ENCODE measurements around the gene FAM111A. TPM values are rescaled to one million over a fixed set of nuclear protein-coding genes. Genes with fewer than 3 reads are reported as not detected.

The FAM111A gene
- total and polyA plus RNA-seq, 9 of the 15 experiments (the other 6 are each of a cell fraction or from before 2014, with no cell fraction given) = 14.8 to 30.6 (median 20.1) TPM

DNA sequence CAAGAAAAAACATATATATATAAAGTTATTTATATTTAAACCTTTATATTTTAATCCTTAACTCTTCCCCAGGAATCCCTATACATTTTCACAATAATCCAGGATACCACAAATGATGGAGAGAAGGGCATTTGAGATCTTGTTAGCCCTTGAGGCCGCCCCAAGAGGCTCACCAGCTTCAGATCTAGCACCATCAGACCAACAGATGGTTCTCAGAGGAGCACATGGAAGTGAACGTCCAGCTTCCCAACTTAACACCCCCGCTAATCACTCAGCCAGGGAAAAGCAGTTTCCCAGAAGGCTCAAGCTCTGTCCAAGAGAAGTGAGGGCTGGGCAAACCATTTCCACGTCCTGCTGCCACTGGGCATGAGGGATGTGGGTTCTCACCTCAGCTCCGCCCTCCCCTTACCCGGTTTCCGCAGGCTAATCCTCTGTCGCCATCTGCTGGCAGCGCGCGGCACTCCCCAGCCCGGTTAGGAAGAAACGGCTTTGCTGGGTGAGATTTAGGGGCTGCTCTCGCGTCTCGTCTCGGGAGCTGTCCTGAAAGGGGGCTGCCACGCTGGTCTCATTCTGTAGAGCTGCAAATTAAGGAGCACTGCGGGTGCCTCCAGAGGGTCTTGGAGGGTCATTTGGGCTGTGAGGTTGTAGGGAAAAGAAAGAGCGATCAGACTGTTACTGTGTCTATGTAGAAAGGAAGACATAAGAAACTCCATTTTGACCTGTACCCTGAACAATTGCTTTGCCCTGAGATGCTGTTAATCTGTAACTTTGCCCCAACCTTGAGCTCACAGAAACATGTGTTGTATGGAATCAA lies 6.8 kb upstream of the FAM111A start (continued):
- peak; percentile 63 for TF ChIP-seq CTCFL (IDR thresholded peaks at IDR 0.05; ENCODE audit: borderline replicate concordance, insufficient read depth, low read depth, low read length, poor library complexity, severe bottlenecking)
- TF ChIP-seq KLF16 (IDR thresholded peaks at IDR 0.05) = peak; percentile 52; the same call in 1 of the 2 replicates
- TF ChIP-seq ZNF311 (CRISPR knock-in tag; IDR thresholded peaks at IDR 0.05) = peak; percentile 69; the same call in 1 of the 2 replicates
- no peak for TF ChIP-seq ID3 (CRISPR knock-in tag; IDR thresholded peaks at IDR 0.05)
- TF ChIP-seq ID3 (tag; IDR thresholded peaks at IDR 0.05) = peak; percentile 75; the same call in 1 of the 2 replicates
- 0 out of 2 replicates have a peak, but pooled peaks have one; percentile 21 for TF ChIP-seq DMBX1 (CRISPR knock-in tag; IDR thresholded peaks at IDR 0.05; ENCODE audit: borderline replicate concordance)
- TF ChIP-seq CTCF (IDR thresholded peaks at IDR 0.05 in 2 of 3, conservative IDR thresholded peaks at IDR 0.05 in 1 of 3; ENCODE audit: insufficient read depth in 2 of 3, low read depth in 1 of 3, low read length in 3 of 3) = peak; percentile 93 to 97 (median 93)
- TF ChIP-seq SREBF1 (IDR thresholded peaks at IDR 0.05; ENCODE audit: borderline replicate concordance, low read depth, low read length) = no peak
- TF ChIP-seq, protein P1, sequence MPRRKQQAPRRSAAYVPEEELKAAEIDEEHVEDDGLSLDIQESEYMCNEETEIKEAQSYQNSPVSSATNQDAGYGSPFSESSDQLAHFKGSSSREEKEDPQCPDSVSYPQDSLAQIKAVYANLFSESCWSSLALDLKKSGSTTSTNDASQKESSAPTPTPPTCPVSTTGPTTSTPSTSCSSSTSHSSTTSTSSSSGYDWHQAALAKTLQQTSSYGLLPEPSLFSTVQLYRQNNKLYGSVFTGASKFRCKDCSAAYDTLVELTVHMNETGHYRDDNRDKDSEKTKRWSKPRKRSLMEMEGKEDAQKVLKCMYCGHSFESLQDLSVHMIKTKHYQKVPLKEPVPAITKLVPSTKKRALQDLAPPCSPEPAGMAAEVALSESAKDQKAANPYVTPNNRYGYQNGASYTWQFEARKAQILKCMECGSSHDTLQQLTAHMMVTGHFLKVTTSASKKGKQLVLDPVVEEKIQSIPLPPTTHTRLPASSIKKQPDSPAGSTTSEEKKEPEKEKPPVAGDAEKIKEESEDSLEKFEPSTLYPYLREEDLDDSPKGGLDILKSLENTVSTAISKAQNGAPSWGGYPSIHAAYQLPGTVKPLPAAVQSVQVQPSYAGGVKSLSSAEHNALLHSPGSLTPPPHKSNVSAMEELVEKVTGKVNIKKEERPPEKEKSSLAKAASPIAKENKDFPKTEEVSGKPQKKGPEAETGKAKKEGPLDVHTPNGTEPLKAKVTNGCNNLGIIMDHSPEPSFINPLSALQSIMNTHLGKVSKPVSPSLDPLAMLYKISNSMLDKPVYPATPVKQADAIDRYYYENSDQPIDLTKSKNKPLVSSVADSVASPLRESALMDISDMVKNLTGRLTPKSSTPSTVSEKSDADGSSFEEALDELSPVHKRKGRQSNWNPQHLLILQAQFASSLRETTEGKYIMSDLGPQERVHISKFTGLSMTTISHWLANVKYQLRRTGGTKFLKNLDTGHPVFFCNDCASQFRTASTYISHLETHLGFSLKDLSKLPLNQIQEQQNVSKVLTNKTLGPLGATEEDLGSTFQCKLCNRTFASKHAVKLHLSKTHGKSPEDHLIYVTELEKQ (CRISPR knock-in tag; IDR thresholded peaks at IDR 0.05) = no peak
- TF ChIP-seq FOXA1 (IDR thresholded peaks at IDR 0.05; ENCODE audit: borderline replicate concordance) = no peak
- TF ChIP-seq CREB3 (tag; conservative IDR thresholded peaks at IDR 0.05; ENCODE audit: low read depth) = peak; percentile 90
- peak; percentile 69 for TF ChIP-seq MEF2D (tag; conservative IDR thresholded peaks at IDR 0.05; ENCODE audit: low read depth)
- TF ChIP-seq RAD21 (CRISPR knock-in tag; conservative IDR thresholded peaks at IDR 0.05 in 1 of 2, IDR thresholded peaks at IDR 0.05 in 1 of 2) = peak; percentile 83 to 88
- TF ChIP-seq SETDB1 (IDR thresholded peaks at IDR 0.05; ENCODE audit: low read length) = no peak
- peak; percentile 48; the same call in 1 of the 2 replicates for TF ChIP-seq NFE2L1 (tag; IDR thresholded peaks at IDR 0.05; ENCODE audit: borderline replicate concordance, low read depth)
- peak; percentile 62; the same call in 1 of the 2 replicates for TF ChIP-seq RB1 (IDR thresholded peaks at IDR 0.05; ENCODE audit: low read depth)
- no peak for TF ChIP-seq ETV5 (CRISPR knock-in tag; IDR thresholded peaks at IDR 0.05; ENCODE audit: low read depth)
